Stimulated activated effector memory CD8-positive, alpha-beta T cell treated with anti-CD3 and anti-CD28 coated beads, Interleukin-12 subunit alpha, Interleukin-12 subunit beta, amount 100 ng/mL, for 72 hours (primary cell): ENCODE results near the gene CNTF.
"Not testable (repeated sequence)": the region's sequence is repeated elsewhere in the genome, so short reads cannot be mapped to it uniquely, and the experiment has no call there.

Experiments
- ATAC-seq: fragments of 150-1000 bp; cut with Tn5 transposase; 2 replicates; pipeline ENCODE4 v1.10.0; 2021
- DNase-seq, 2 donors: peaks; one replicate each; pipeline ENCODE4 v3.0.0; 2021 to 2022; ENCODE audit warnings: low spot score in 2 of 2
- H3K27ac Mint-ChIP-seq: one replicate; pipeline ENCODE4 v1.8.0; 2022; ENCODE audit warnings: mild to moderate bottlenecking, mixed read lengths
- H3K36me3 Mint-ChIP-seq: one replicate; pipeline ENCODE4 v1.8.0; 2022; ENCODE audit warnings: mild to moderate bottlenecking, mixed read lengths
- H3K4me1 Mint-ChIP-seq: one replicate; pipeline ENCODE4 v1.8.0; 2022; ENCODE audit warnings: mixed read lengths
- H3K4me3 Mint-ChIP-seq: one replicate; pipeline ENCODE4 v1.8.0; 2022; ENCODE audit warnings: mild to moderate bottlenecking, mixed read lengths
- H3K9me3 Mint-ChIP-seq: one replicate; pipeline ENCODE4 v1.8.0; 2022; ENCODE audit warnings: mixed read lengths

CNTF gene, protein sequence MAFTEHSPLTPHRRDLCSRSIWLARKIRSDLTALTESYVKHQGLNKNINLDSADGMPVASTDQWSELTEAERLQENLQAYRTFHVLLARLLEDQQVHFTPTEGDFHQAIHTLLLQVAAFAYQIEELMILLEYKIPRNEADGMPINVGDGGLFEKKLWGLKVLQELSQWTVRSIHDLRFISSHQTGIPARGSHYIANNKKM

DNA sequence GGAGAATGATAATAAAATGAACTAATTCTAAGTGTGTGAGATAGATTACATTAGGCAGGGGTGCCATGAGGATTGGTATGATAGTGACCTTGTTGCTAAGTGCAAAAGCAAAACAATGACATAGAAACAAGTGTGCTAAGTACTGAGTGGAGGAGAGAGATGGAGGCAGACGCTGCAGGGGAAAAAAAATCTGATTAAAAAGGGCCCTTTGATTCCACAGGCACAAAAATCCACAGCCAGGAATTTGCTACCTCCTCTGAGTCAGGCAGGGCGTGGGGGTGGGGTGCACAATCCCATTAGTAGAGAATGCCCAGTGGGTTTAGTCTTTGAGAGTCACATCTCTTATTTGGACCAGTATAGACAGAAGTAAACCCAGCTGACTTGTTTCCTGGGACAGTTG, at the start of gene CNTF:
CNTF (plus strand) TSS at position 322 of the 400 bp plus-strand sequence. CDS start 88 bp downstream, outside the sequence.
- Mint-ChIP-seq H3K9me3 (no peaks in the 10 kb centered on the region), H3K36me3 (peaks cover 94% of the 10 kb centered on the region), H3K4me3 (no peak within 1 kb of the TSS), H3K27ac (peak within 1 kb of the TSS; percentile 37), H3K4me1 (peaks cover 3% of the 10 kb centered on the region)
- DNase-seq: no peak
- ATAC-seq: no peak

DNA sequence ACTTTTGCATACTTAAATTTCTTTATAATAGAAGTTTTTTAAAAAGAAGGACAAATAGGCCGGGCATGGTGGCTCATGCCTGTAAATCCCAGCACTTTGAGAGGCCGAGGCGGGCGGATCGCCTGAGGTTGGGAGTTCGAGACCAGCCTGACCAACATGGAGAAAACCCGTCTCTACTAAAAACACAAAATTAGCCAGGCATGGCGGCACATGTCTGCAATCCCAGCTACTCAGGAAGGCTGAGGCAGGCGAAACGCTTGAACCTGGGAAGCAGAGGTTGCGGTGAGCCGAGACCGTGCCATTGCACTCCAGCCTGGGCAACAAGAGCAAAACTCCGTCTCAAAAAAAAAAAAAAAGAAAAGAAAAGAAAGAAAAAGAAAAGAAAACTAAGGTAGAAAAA, 49.6 kb upstream of the CNTF start:
- not testable (repeated sequence) for H3K9me3 Mint-ChIP-seq, DNase-seq, ATAC-seq
- H3K4me3 Mint-ChIP-seq: peak overlapping the region; percentile 84
- peaks cover 95% of the 10 kb centered on the region for H3K36me3 Mint-ChIP-seq
- H3K4me1 Mint-ChIP-seq: peaks cover 58% of the 10 kb centered on the region
- H3K27ac Mint-ChIP-seq: peak overlapping the region; percentile 100

DNA sequence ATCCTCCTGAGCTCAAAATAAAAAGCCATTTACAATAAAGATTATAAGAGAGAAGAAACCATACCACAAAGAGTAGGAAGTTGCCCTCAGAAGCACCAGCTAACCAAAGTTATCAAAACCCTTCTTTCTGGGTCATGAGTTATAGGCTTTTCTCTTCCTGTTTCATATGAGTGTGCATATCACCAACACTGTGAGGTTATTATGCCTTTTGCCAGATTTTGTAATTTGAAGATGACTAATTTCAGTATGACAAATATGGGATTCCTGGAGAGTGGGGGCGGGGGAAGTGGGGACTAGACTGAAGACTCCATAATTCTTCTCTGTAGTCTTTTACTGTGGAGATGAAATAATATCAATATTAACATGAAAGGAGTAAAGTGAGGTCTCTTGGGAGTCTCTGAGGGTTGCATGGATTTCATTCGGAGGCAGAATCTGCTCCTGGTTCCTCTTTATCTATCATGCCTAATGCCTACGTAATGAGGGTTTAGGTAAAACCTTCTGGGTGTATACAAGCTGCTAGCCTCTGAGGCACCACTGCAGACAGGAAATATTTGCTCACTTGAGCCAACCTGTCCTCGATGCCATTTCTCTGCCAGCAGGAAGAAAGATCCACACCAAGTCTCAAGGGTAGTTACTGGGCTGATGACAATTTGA, 48.9 kb upstream of the CNTF start:
- no peaks in the 10 kb centered on the region for H3K9me3 Mint-ChIP-seq
- ATAC-seq: peak; percentile 62
- H3K4me3 Mint-ChIP-seq: peak overlapping the region; percentile 84
- peak overlapping the region; percentile 100 for H3K27ac Mint-ChIP-seq
- peak in 1 of 2 donors; percentile 77 for DNase-seq
- peaks cover 58% of the 10 kb centered on the region for H3K4me1 Mint-ChIP-seq
- peaks cover 95% of the 10 kb centered on the region for H3K36me3 Mint-ChIP-seq

DNA sequence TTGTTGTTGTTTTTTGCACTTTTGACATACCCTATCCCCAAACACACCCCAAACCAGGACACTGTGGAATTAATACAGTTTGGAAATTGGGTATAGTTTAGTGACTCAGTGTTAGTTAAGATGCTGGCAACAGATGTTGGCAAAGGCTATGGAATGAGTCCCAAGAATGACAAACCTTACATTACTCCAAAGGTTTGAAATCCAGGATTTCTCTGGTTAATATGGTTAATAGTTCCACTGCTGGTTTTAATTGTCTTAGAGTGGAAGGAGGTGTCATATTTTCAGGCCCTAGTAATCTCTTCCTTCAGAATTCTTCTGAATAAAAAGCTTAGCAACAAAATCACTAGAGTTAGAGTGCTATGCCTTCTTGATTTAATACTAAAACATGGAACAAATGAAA, 47.6 kb upstream of the CNTF start:
- ATAC-seq: no peak
- Mint-ChIP-seq H3K9me3 (no peaks in the 10 kb centered on the region), H3K36me3 (peaks cover 95% of the 10 kb centered on the region), H3K4me1 (peaks cover 53% of the 10 kb centered on the region), H3K4me3 (peak overlapping the region; percentile 84), H3K27ac (peak overlapping the region; percentile 100)
- DNase-seq: no peak

DNA sequence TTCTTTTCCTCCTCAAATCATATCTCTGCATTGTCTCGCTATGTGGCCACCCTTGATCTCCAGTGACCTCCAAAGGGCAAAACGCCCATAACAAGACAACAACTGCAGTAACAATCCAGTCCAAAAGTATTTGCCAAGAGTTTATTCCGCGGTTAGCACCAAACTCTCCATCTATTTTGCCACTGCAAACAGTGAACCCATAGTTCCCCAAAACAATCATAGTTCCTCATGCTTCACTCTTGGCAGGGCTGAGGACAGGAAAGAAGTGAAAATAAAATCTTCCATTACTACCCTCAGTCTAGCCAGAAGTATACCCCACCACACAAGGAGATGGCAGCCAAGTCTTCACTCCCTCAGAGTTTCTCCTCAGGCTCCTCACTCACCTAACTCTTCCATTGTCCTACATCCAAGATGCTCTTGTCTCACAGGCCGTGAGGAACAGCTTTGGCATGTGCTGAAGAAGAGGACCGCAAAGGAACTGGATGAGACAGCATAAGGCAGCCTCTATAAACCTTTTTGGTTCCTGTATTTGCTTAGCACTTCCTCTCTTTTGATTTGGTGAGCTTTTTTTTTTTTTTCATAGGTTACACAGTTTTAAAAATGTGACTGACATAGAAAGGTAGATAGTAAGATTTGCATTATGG, 47.0 kb upstream of the CNTF start, which contains the start of gene LPXN:
LPXN (minus strand) TSS at position 480 of the 644 bp plus-strand sequence; CDS start at position 396, 84 bp downstream.
- peaks cover 52% of the 10 kb centered on the region for H3K4me1 Mint-ChIP-seq
- no peaks in the 10 kb centered on the region for H3K9me3 Mint-ChIP-seq
- peak within 1 kb of the TSS; percentile 100 for H3K27ac Mint-ChIP-seq
- peak; percentile 31 to 78 for DNase-seq
- H3K4me3 Mint-ChIP-seq: peak within 1 kb of the TSS; percentile 84
- ATAC-seq: no peak
- peaks cover 95% of the 10 kb centered on the region for H3K36me3 Mint-ChIP-seq

DNA sequence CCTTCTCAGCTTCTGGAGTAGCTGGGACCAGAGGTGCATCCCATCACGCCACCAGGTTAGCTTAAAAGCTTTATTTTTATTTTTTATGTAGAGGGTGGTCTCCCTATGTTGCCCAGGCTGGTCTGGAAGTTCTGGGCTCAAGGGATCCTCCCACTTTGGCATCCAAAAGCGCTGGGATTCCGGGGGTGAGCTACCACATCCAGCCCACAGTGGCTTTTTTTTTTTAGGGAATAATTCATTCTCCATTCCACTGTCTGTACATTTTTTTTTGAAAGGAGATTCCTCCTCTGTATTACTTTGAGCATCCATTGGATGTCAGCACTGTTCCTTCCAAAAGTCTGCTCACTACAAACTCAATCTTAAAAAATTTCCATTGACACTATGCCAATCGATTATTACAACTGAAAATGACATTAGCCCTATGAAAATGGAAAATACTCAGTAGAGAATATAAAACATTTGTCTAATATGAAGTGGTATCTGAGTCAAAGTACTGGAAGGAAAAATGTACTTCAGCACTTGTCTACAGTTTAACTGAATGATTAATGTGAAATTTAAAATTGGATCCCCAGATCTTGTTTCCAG, 45.5 kb upstream of the CNTF start:
- H3K27ac Mint-ChIP-seq: peak overlapping the region; percentile 100
- DNase-seq: no peak
- H3K4me1 Mint-ChIP-seq: peaks cover 50% of the 10 kb centered on the region
- peaks cover 95% of the 10 kb centered on the region for H3K36me3 Mint-ChIP-seq
- H3K9me3 Mint-ChIP-seq: no peaks in the 10 kb centered on the region
- ATAC-seq: no peak
- peak overlapping the region; percentile 84 for H3K4me3 Mint-ChIP-seq

DNA sequence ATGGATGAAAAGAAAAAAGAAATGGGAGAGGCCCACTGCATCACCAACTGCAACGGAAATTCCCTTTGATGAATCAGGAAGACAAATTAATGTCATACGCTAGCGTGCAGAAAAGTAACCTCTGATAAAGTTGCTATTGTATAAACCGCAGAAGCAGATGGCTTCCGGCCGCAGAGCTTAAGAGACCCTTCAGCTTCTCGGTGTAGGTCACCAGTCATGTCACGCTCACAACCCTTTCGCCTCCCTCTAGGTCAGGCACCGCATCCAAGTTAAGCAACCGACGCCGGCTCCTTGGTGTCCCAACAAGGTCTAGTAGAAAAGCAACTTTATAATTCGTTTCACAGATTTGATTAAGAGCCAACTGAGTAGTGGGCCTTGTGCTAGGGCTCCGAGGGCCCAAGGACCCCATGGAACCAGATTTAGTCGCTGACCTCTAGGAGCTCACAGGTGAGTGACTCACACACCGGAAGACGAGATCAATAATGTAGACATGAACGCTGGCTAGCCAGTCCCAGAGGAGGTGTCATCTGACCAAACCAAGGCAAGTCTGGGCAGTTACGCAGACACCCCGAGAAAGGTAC, 44.8 kb upstream of the CNTF start:
- H3K4me3 Mint-ChIP-seq: peak overlapping the region; percentile 84
- no peaks in the 10 kb centered on the region for H3K9me3 Mint-ChIP-seq
- H3K27ac Mint-ChIP-seq: peak overlapping the region; percentile 100
- H3K4me1 Mint-ChIP-seq: peaks cover 53% of the 10 kb centered on the region
- H3K36me3 Mint-ChIP-seq: peaks cover 97% of the 10 kb centered on the region
- DNase-seq (peak; percentile 62 to 91), ATAC-seq (peak; percentile 70)

DNA sequence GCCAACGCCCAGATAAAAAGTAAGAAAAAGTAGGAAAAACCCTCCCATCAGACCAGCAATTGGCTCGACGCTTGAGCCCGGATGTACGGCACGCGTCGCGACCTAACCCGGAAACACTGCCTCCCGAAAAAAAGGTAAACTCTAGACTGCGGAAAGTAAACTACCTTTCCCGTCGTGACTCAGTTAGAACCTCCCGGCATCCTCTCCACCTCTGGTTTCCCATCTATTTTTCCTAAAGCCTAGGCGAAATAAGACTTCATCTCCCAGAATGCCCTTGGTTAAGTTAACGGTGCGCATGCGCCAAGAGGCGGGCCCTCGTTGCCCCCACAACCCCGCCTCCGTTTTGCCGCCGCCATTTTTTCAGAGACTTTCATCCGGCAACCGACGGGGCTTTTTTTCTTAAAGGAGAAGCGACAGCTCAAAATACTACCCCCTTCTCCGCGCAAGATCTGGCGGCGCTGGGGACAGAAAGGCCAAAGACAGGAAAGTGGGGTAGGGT, 44.3 kb upstream of the CNTF start:
- H3K9me3 Mint-ChIP-seq: no peaks in the 10 kb centered on the region
- ATAC-seq (no peak), DNase-seq (peak; percentile 81 to 95)
- peaks cover 96% of the 10 kb centered on the region for H3K36me3 Mint-ChIP-seq
- H3K27ac Mint-ChIP-seq: peak overlapping the region; percentile 100
- H3K4me3 Mint-ChIP-seq: peak overlapping the region; percentile 84
- peaks cover 58% of the 10 kb centered on the region for H3K4me1 Mint-ChIP-seq

DNA sequence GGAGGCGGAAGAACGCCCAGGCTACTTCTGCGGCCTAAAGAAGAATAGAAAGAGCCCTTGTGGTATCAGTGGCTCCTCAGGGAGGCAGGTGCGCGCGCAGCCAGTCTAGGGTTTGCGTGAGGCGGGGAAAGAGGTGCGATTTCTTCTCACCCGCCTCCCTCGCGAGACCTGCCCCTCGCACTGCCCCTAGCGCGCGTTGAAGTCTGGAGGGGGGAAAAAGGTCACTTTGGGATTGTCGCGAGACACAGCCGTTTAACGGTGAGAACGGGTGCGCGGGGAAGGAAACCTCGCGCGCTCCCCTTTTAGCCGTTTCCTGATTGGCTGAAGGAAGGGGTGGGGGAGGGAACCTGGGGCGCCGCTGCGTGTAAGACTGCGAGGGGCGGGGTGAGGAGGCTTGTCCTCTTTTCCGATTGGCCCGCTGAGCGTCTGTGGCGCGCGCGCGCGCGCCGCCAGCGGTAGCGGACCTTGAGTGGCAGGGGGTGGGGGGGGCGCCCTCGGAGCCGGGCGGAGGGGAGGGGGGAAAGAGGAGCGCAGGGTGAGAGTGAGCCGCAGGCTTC, 43.8 kb upstream of the CNTF start, which contains the start of gene ZFP91:
ZFP91 (plus strand) TSS at position 429 of the 557 bp plus-strand sequence. CDS start 219 bp downstream, outside the sequence.
- Mint-ChIP-seq H3K4me1 (peaks cover 60% of the 10 kb centered on the region), H3K9me3 (no peaks in the 10 kb centered on the region), H3K4me3 (peak within 1 kb of the TSS; percentile 84), H3K36me3 (peaks cover 96% of the 10 kb centered on the region), H3K27ac (peak within 1 kb of the TSS; percentile 100)
- ATAC-seq: peak; percentile 68
- peak; percentile 78 to 96 for DNase-seq

DNA sequence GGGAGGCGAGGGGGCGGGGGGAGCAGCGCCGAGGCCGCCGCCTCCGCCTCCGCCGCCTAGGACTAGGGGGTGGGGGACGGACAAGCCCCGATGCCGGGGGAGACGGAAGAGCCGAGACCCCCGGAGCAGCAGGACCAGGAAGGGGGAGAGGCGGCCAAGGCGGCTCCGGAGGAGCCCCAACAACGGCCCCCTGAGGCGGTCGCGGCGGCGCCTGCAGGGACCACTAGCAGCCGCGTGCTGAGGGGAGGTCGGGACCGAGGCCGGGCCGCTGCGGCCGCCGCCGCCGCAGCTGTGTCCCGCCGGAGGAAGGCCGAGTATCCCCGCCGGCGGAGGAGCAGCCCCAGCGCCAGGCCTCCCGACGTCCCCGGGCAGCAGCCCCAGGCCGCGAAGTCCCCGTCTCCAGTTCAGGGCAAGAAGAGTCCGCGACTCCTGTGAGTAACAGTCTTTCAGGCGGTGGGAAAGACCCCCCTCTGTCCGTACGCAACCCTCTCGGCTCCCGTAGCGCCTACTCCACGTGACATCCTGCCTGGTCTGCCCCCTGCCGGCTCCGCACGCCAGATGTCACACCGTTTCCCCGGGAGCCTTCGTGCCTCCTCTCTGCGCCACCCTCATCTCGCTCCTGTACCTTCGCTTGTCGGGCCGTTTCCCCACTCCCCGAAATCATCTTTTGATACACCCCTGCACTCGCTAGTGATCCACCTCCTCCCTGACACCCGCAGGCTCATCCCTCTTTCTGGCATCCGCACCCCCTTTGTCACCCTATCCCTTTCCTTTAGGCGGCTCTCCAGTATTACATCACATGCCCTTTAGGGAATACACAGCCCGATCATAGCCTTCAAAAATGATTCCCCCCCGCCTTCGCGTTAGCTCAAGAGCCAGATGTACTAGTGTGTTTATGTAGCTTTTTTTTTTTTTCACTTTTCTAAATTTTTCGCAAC, 43.0 kb upstream of the CNTF start:
- Mint-ChIP-seq H3K36me3 (peaks cover 96% of the 10 kb centered on the region), H3K27ac (peak overlapping the region; percentile 100), H3K9me3 (no peaks in the 10 kb centered on the region), H3K4me3 (peak overlapping the region; percentile 84), H3K4me1 (peaks cover 60% of the 10 kb centered on the region)
- DNase-seq: peak; percentile 83 to 94
- ATAC-seq: peak; percentile 66

DNA sequence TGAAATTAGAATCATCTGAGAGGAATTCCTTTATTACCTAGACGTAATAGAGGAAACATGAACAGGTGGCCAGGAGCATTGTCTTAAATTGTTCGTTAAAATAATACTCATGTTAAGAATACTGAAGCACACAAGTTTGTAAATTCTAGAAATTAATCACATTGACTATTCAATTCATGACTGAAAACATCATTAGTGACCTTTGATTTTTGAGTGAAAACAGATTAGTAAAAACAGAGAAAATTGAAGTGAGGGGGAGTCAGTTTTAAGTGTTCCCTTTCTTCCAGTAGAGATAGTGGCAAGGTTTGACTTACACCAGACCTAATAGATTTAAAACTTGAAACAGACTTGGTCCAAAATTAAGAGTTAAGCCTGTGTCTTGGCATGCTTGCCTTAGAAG, 42.2 kb upstream of the CNTF start:
- Mint-ChIP-seq H3K4me1 (peaks cover 58% of the 10 kb centered on the region), H3K36me3 (peaks cover 96% of the 10 kb centered on the region), H3K27ac (peak overlapping the region; percentile 100), H3K4me3 (peak overlapping the region; percentile 84), H3K9me3 (no peaks in the 10 kb centered on the region)
- no peak for ATAC-seq
- DNase-seq: no peak

DNA sequence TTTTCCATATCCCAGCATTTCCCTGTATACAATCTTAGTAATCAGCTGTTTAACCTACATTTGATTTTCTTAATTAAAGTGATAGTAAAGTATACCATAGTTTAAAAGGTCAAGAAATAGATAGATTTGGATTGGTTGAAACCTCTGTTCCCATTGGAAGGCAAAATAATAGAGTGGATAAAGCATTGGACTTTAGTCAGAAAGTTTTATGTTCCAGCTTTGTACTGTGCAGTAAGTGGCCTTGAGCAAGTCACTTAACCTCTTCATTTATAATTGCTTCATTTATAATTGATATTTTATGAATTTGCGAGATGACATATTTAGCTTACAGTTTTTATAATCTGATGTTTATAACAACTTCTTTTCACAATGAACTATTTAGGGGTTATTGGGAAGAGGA, 40.0 kb upstream of the CNTF start:
- no peak for DNase-seq
- peak overlapping the region; percentile 84 for H3K4me3 Mint-ChIP-seq
- H3K9me3 Mint-ChIP-seq: no peaks in the 10 kb centered on the region
- ATAC-seq: no peak
- H3K36me3 Mint-ChIP-seq: peaks cover 98% of the 10 kb centered on the region
- no peak overlapping the region for H3K27ac Mint-ChIP-seq
- H3K4me1 Mint-ChIP-seq: peaks cover 55% of the 10 kb centered on the region

DNA sequence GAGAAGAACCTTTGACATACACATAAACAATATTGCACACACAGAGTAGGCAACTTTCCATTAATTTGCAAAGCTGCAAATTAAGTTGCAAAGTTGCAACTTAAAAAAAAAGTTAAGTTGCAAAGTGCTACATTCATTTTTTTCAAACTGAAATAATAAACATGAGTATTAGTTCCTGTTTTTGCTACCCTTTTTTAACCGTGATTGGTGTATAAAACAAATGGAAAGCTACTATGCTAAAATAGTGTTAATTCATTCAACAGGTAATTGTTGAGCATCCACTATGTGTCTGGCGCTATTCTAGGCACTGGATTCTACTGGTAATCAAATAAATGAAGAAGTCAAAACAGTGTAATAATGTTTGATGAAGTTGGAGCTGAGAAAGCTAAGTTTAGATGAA, 35.5 kb upstream of the CNTF start:
- ATAC-seq (no peak), DNase-seq (no peak)
- no peak overlapping the region for H3K4me3 Mint-ChIP-seq
- peaks cover 96% of the 10 kb centered on the region for H3K36me3 Mint-ChIP-seq
- no peaks in the 10 kb centered on the region for H3K9me3 Mint-ChIP-seq
- H3K27ac Mint-ChIP-seq: no peak overlapping the region
- peaks cover 44% of the 10 kb centered on the region for H3K4me1 Mint-ChIP-seq

DNA sequence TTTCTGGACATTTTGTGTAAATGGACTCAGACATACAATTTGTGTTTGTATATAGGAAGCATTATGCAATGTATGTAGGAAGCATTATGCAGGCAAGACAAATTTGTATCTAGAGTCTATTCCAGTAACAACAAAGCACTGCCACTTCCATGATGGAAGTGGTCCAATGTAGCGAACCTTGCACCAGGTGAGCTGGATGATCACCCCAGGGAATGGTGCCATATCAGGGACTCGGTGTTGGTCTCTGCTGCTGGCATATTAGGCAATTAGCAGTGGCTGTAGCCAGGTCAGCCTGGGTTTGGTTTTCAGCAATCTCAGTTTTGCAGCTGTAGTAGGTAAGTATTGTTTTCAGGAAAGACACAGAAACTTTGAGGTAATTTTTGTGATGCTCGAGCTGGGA, 30.8 kb upstream of the CNTF start:
- H3K4me1 Mint-ChIP-seq: peaks cover 62% of the 10 kb centered on the region
- H3K36me3 Mint-ChIP-seq: peaks cover 97% of the 10 kb centered on the region
- DNase-seq: no peak
- no peak overlapping the region for H3K27ac Mint-ChIP-seq
- H3K9me3 Mint-ChIP-seq: no peaks in the 10 kb centered on the region
- ATAC-seq: no peak
- no peak overlapping the region for H3K4me3 Mint-ChIP-seq
